Measurements from ENCODE around the gene STXBP6. TPM values are rescaled to one million over a fixed set of nuclear protein-coding genes. Genes with fewer than 3 reads are reported as not detected.
A peak's percentile ranks its signal among the peaks of the same experiment; 100 is the strongest.

The STXBP6 gene
- total RNA-seq, 1 experiment from 2014 or later: 32.2 TPM

DNA sequence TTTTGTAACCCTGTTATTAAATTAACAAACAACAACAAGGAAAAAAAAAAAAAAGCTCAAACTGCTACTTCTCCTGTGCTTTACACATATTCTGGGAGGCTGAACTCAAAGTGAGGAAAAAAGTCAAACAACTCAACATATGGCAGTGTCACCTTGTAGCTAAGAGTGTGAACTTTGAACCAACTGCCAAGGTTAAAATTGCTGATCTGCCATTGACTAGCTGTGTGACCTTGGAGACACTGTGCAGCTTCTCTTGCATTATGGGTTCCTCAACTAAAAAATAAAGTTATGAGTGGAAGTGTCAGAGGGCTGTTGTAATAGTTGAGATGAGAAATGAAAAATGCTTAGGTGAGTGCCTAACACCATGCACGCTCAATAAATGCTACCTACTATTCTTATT, 34.2 kb downstream of the STXBP6 start:
- no peaks in the 10 kb centered on the region for H3K36me3 Mint-ChIP-seq (ENCODE audit: insufficient read depth, unreplicated experiment)
- Histone ChIP-seq H3K9me3 (no peaks in the 10 kb centered on the region), H3K36me3 (ENCODE audit: control insufficient read depth, insufficient read depth, low read length) (no peaks in the 10 kb centered on the region), H3K4me1 (peaks cover 41% of the 10 kb centered on the region), H3K27me3 (replicated peaks; ENCODE audit: control insufficient read depth, insufficient read depth, low read length) (no peaks in the 10 kb centered on the region), H3K4me3 (ENCODE audit: low read depth, low read length) (no peak overlapping the region)
- POLR2A ChIA-PET: no interaction called here
- H3K4me3 Mint-ChIP-seq (ENCODE audit: unreplicated experiment): no peak overlapping the region
- no peaks in the 10 kb centered on the region for H3K9me3 Mint-ChIP-seq (ENCODE audit: unreplicated experiment)
- no peaks in the 10 kb centered on the region for H3K27me3 Mint-ChIP-seq (ENCODE audit: insufficient read depth, unreplicated experiment)
- peaks cover 34% of the 10 kb centered on the region for H3K4me1 Mint-ChIP-seq (ENCODE audit: low read depth, unreplicated experiment)
- no peak overlapping the region for H3K27ac Mint-ChIP-seq (ENCODE audit: unreplicated experiment)
- CTCF ChIA-PET: interaction anchor here (0.6 kb wide), 1 partner anchor 19 kb away, joined by 3 read pairs; no protein-coding TSS in a partner anchor
- no TSS peak for BruUV-seq (replicated peaks)
- TF ChIP-seq CTCF (IDR thresholded peaks at IDR 0.05; ENCODE audit: insufficient read depth in 1 of 2, low read depth in 1 of 2, low read length in 1 of 2, severe bottlenecking in 1 of 2, unreplicated experiment in 1 of 2): no peak
- intact Hi-C loops (cut with micrococcal nuclease; ENCODE audit: unreplicated experiment): no loop called here
- DNase-seq: no peak

DNA sequence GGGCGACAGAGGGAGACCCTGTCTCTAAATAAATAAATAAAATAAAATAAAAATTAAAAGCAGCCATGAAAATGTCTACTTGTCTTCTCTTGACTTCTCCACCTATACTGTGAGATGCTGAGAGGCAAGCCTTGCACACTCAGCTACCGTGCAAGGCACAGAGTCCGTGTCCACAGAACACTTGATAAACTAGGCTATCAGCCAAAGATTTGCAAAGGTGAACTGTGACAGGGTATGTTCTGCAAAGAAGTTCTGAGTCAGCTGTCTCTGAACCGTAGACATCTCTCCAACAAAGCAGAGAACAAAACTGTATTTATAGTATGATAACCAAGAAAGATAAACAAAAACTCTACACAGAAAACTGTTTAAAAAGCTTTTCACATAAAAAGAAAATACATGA, 35.5 kb downstream of the STXBP6 start:
- CTCF ChIA-PET: no interaction called here
- Mint-ChIP-seq H3K36me3 (ENCODE audit: insufficient read depth, unreplicated experiment) (peaks cover 5% of the 10 kb centered on the region), H3K4me1 (ENCODE audit: low read depth, unreplicated experiment) (peaks cover 44% of the 10 kb centered on the region), H3K4me3 (ENCODE audit: unreplicated experiment) (no peak overlapping the region), H3K9me3 (ENCODE audit: unreplicated experiment) (no peaks in the 10 kb centered on the region), H3K27me3 (ENCODE audit: insufficient read depth, unreplicated experiment) (no peaks in the 10 kb centered on the region), H3K27ac (ENCODE audit: unreplicated experiment) (peak overlapping the region; percentile 7)
- no peak overlapping the region for H3K4me3 ChIP-seq (ENCODE audit: low read depth, low read length)
- POLR2A ChIA-PET: no interaction called here
- intact Hi-C loops (cut with micrococcal nuclease; ENCODE audit: unreplicated experiment): no loop called here
- no TSS peak for BruUV-seq (replicated peaks)
- peaks cover 52% of the 10 kb centered on the region for H3K4me1 ChIP-seq
- no peaks in the 10 kb centered on the region for H3K27me3 ChIP-seq (replicated peaks; ENCODE audit: control insufficient read depth, insufficient read depth, low read length)
- DNase-seq: no peak
- H3K36me3 ChIP-seq (ENCODE audit: control insufficient read depth, insufficient read depth, low read length): no peaks in the 10 kb centered on the region
- no peaks in the 10 kb centered on the region for H3K9me3 ChIP-seq
- TF ChIP-seq CTCF (IDR thresholded peaks at IDR 0.05; ENCODE audit: insufficient read depth in 1 of 2, low read depth in 1 of 2, low read length in 1 of 2, severe bottlenecking in 1 of 2, unreplicated experiment in 1 of 2): no peak

GRCh38 chr14:25011095-25011494, 38.9 kb downstream of the STXBP6 start:
- H3K4me1 Mint-ChIP-seq (ENCODE audit: low read depth, unreplicated experiment): peaks cover 45% of the 10 kb centered on the region
- POLR2A ChIA-PET: no interaction called here
- H3K27ac Mint-ChIP-seq (ENCODE audit: unreplicated experiment): peak overlapping the region; percentile 96
- intact Hi-C loops (cut with micrococcal nuclease; ENCODE audit: unreplicated experiment): no loop called here
- H3K27me3 ChIP-seq (replicated peaks; ENCODE audit: control insufficient read depth, insufficient read depth, low read length): no peaks in the 10 kb centered on the region
- no TSS peak for BruUV-seq (replicated peaks)
- no peak overlapping the region for H3K4me3 ChIP-seq (ENCODE audit: low read depth, low read length)
- H3K9me3 Mint-ChIP-seq (ENCODE audit: unreplicated experiment): no peaks in the 10 kb centered on the region
- CTCF ChIA-PET: interaction anchor here (1.6 kb wide), 1 partner anchor 32 kb away, joined by 4 read pairs; no protein-coding TSS in a partner anchor
- no peak overlapping the region for H3K4me3 Mint-ChIP-seq (ENCODE audit: unreplicated experiment)
- H3K27me3 Mint-ChIP-seq (ENCODE audit: insufficient read depth, unreplicated experiment): no peaks in the 10 kb centered on the region
- no peak for DNase-seq
- H3K36me3 Mint-ChIP-seq (ENCODE audit: insufficient read depth, unreplicated experiment): peaks cover 5% of the 10 kb centered on the region
- peaks cover 78% of the 10 kb centered on the region for H3K4me1 ChIP-seq
- TF ChIP-seq CTCF (IDR thresholded peaks at IDR 0.05; ENCODE audit: insufficient read depth in 1 of 2, low read depth in 1 of 2, low read length in 1 of 2, severe bottlenecking in 1 of 2, unreplicated experiment in 1 of 2): no peak
- no peaks in the 10 kb centered on the region for H3K36me3 ChIP-seq (ENCODE audit: control insufficient read depth, insufficient read depth, low read length)
- H3K9me3 ChIP-seq: no peaks in the 10 kb centered on the region

Data from Caco-2 (cell line).